ENCODE data around the gene TNFRSF12A. TPM values are rescaled to one million over a fixed set of nuclear protein-coding genes. Genes with fewer than 3 reads are reported as not detected.
A peak's percentile ranks its signal among the peaks of the same experiment; 100 is the strongest.
"Not testable (repeated sequence)": the region's sequence is repeated elsewhere in the genome, so short reads cannot be mapped to it uniquely, and the experiment has no call there.

TNFRSF12A gene
- total RNA-seq, 1 experiment from 2014 or later: 709 TPM

GRCh38 chr16:3047387-3047720 lies 27.2 kb downstream of the TNFRSF12A start:
- DNase-seq (ENCODE audit: low spot score): no peak

- DNase-seq (ENCODE audit: low spot score): no peak
Observed at GRCh38 chr16:3049921-3050481, 29.8 kb downstream of the TNFRSF12A start.

- DNase-seq (ENCODE audit: low spot score): no peak
Observed at GRCh38 chr16:3050487-3050886, 30.3 kb downstream of the TNFRSF12A start.

DNA sequence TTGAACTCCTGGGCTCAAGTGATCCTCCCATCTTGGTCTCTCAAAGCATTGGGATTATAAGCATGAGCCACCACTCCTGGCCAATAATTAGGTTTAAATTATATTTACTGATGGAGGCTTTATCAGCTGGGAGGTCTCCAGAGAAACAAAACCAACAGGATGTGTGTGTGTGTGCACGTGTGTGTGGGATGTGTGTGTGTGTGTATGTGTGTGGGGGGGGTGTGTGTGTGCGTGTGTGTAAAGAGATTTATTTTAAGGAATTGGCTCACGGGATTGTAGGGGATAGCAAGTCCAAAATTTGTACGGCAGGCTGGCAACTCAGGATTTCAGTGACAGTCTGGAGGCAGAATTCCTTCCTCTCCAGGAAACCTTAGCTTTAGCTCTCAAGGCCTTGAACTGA lies 30.8 kb downstream of the TNFRSF12A start:
- no peak for DNase-seq (ENCODE audit: low spot score)

GRCh38 chr16:3051494-3051893 lies 31.3 kb downstream of the TNFRSF12A start:
- no peak for DNase-seq (ENCODE audit: low spot score)

DNA sequence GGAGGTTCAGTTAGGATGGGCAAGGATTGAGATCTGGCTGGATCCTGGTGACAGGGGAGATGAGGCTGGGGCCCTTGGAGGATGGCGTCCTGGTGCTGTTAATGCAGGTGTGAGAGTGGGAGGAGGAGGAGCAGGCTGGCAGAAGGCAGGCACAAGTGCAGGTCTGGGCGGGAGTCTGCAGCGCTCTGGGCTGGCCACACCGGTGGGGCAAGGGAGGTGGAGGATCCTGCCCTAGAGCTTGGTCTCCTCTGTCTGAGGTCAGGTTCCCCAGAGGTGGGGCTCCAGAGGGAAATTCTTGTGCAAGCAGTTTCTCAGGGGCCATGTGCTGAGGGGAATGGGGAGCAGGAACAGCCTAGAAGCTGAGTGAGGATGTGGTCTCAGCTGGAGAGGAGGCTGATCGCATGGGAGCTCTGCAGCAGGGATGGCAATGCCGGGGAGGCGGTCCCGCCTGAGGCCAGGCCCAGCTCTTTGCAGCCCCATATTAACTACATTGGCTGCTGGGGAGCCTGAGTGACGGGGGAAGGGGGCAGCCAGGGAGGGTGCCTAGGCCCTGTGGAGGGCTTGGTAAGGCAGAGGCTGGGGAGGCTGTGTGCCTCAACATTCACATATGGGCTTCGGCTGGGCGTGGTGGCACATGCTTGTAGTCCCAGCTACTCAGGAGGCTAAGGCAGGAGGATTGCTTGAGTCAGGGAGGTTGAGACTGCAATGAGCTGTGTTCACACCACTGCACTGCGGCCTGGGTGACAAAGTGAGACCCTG lies 32.6 kb downstream of the TNFRSF12A start:
- DNase-seq (ENCODE audit: low spot score): not testable (repeated sequence)

GRCh38 chr16:3053330-3053710 lies 33.2 kb downstream of the TNFRSF12A start:
- DNase-seq (ENCODE audit: low spot score): not testable (repeated sequence)

DNA sequence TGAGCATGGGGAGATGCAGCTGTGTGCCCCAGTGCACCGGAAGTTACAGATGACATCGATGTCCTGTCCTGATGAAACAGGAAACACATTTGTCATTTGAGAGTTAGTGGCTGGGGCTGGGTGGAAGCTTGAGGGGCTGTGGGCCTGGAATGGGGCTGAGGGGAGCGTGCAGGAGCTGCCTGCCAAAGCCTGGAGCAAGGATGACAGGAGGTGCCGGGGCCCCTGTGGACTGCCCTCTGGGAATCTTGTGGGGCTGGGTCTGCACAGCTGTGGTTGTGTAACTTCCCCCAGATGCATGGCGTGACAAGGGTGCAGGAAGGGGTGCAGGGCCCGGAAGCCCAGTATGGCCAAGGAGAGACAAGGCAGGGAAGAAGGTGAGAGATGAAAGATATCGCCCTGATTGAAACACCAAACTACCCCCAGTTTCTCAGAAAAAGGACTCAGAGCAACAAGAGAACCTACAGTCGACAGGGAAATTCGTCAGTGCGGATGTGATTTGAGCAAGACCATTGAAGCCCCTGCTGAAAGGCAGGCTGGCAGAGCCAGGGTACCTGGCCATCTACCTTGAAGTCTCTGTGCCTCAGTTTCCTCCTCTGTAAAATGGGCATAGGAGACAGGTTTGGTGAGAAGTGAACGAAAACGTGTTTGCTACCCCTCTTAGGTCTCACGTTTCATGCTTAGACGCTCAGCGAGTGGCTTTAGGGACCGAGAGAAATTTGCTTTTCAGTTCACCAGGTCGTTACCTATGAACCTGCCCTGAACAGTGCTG lies 35.0 kb downstream of the TNFRSF12A start:
- DNase-seq (ENCODE audit: low spot score): no peak

DNA sequence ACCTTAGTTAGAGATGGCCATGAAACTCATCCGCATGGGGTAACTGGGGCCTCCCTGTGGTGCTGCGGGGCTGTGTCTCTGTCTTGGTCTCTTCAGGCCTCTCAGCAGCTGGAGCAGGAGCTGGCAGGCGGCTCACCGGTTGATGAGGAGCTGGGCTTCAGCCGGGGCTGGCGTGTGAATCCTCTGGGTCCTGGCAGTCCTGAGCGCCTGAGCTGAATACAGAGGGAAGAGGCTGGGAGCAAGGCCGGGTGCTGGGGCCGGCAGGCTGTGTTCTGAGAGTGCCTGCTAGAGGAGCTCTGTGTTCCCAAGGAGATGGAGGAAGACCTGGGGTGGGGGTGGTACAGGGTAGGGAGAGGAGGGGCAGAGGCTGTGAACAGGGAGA lies 35.6 kb downstream of the TNFRSF12A start:
- DNase-seq (ENCODE audit: low spot score): not testable (repeated sequence)

DNA sequence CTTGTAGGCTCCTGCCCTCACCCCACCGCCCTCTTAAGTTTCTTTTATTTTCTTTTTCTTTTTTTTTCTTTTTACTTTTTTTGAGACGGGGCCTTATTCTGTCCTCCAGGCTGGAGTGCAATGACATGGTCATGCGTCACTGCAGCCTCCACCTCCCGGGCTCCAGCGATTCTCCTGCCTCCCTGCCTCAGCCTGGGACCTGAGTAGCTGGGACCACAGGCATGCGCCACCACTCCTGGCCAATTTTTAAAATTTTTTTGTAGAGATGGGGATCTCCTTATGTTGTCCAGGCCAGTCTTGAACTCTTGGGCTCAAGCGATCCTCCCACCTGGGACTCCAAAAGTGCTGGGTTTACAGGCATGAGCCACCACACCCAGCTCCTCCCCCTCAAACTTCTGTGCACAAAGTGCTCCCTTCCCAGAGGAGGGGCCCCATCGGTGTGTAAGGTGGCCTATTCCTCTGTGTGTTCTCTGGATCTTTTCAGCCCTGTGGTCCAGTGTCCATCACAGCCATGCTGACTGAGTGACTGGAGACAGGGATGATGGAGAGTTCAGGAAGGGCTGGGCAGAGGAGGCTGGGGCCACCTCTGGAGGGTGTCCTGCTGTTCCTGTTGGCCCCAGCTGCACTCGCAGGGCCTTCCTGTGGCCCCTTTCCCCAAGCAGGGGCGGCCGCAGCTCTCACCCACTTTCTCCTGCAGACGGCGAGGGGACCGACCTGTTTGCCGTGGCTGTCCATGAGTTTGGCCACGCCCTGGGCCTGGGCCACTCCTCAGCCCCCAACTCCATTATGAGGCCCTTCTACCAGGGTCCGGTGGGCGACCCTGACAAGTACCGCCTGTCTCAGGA lies 36.4 kb downstream of the TNFRSF12A start:
- DNase-seq (ENCODE audit: low spot score): no peak

GRCh38 chr16:3057181-3058138 lies 37.3 kb downstream of the TNFRSF12A start:
- no peak for DNase-seq (ENCODE audit: low spot score)

DNA sequence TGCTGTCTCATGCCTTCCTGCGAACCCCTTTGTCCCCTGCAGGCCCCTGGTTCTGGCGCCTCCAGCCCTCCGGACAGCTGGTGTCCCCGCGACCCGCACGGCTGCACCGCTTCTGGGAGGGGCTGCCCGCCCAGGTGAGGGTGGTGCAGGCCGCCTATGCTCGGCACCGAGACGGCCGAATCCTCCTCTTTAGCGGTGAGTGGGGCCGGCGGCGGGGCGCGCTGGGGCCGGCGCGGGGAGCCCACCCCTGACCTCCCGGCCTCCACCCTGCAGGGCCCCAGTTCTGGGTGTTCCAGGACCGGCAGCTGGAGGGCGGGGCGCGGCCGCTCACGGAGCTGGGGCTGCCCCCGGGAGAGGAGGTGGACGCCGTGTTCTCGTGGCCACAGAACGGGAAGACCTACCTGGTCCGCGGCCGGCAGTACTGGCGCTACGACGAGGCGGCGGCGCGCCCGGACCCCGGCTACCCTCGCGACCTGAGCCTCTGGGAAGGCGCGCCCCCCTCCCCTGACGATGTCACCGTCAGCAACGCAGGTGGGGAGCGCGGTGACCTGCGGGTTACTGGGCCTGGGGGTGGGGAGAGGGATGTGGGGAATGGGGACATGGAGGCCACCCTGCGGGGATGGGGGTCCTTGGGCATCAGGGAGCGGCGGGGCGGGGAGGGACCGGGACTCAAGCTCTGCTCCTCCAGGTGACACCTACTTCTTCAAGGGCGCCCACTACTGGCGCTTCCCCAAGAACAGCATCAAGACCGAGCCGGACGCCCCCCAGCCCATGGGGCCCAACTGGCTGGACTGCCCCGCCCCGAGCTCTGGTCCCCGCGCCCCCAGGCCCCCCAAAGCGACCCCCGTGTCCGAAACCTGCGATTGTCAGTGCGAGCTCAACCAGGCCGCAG lies 38.2 kb downstream of the TNFRSF12A start:
- peak; percentile 32 for DNase-seq (ENCODE audit: low spot score)

DNA sequence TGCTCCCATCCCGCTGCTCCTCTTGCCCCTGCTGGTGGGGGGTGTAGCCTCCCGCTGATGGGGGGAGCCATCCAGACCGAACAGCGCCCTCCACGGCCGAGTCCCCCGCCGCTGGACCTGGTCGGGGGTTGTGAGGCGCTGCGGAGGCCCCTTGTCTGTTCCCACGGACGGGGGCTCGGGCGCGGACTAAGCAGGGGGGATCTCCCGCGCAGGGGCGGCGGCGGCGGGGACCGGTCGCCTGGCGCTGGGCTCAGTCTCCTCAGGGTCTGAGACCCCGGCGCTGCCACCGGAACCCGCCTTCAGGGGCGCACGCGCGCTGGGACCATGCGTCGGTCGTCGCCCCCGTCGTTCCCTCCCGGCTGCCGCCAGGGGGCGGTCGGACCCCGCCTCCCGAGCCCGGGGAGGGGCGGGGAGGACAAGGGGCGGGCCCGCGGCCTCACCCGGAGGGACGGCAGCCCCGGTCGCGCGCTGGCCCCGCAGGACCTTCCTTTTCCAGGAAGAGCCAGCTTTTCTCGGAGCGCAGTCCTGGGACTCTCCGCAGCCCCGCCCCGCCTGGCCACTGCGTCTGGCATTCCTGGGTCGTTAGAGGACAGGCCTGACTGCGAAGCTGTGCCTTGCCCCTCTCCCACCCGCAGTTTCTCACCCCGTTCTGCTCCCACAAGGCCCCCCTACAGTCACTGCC lies 39.0 kb downstream of the TNFRSF12A start:
- DNase-seq (ENCODE audit: low spot score): peak; percentile 83

DNA sequence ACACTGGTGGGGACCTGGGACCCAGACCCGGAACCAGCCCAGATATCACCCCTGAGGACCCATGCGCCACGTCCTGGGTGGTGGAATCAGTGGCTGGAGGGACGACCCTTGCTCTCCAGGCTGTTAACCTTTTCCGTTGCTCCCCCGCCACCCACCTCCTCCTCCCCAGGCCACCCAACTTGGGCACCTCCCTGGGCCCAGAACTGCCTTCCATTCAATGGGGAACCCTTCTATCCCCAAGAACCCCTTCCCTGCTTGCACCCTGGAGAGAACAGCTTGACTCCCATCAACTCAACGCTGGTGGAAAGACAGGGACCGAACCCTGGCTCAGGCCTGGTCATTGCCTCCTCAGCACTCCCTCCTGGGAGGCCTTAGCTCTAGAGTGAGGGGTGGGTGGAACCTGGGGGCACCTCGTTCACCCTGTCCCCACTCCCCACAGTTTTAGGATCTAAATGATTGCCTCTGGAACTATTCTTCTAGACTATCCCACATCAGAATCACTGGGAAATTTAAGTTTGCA lies 39.6 kb downstream of the TNFRSF12A start:
- DNase-seq (ENCODE audit: low spot score): no peak

DNA sequence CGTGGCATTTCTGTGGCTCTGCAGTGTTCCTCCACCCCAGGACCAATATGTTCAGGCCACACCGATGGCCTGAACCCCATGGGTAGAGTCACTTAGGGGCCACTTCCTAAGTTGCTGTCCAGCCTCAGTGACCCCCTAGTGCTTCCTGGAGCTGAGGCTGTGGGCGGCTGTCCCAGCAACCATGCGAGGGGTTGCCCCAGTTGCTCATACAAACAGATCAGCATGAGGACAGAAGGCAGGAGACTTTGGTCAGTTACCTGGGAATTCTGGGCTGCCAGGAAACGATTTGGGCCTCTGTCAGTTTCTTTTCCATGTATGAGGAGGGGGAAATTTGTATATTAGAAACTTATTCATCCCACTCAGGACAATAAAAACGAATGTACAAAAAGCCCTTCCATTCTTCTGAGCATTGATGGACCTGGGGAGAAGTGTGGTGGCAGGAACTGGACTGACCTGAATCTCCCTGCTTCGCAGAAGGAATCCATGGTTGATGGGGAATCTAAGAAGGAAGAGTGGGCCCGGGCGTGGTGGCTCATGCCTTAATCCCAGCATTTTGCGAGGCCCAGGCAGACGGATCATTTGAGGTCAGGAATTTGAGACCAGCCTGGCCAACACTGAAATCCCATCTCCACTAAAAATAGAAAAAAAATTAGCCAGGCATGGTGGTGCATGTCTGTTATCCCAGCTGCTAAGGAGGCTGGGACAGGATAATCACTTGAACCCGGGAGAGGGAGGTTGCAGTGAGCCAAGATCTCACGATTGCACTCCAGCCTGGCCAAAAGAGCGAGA lies 40.4 kb downstream of the TNFRSF12A start:
- no peak for DNase-seq (ENCODE audit: low spot score)

GRCh38 chr16:3062553-3062952 lies 42.4 kb downstream of the TNFRSF12A start:
- no peak for DNase-seq (ENCODE audit: low spot score)

DNA sequence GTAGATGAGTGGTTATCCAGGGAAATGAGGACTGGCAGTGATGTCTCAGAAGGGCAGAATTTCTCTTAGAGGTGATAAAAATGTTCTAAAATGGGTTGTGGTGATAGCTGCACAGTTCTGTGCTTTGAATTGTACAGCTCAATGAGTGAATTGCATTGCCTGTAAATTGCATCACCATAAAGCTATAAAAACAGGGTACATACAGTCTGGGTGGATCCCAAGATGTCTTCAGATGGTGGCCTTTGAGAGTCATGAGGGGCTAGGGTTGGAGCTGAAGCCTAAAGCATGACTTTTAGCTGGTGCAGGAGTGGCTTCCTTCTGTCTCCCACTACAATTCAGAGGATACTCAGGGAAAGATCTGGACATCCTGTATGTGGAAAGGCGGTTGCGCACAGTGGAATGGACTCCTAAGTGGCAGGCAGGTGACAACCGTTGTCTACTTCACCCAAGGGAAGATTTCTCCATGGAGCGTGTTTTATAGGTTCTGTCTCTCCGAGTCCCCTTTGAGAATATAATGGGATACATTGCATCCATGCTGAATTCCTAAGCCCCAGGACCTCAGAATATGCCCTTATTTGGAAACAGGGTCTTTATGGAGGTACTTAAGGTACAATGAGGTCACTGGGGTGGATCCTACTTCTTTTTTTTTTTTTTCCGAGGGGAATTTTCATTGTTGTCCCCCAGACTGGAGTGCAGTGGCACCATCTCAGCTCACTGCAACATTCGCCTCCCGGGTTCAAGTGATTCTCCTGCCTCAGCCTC lies 43.6 kb downstream of the TNFRSF12A start:
- DNase-seq (ENCODE audit: low spot score): no peak
